Right ventricle myocardium inferior (tissue), 1 donor: ENCODE results near the gene ARID3C. TPM values are rescaled to one million over a fixed set of nuclear protein-coding genes. Genes with fewer than 3 reads are reported as not detected.
A peak's percentile ranks its signal among the peaks of the same experiment; 100 is the strongest.

Experiments used
- ATAC-seq: fragments of 200-7000 bp; cut with Tn5 transposase; one replicate; pipeline ENCODE4 v1.9.1; 2020; ENCODE audit warnings: mild to moderate bottlenecking, moderate library complexity
- DNase-seq: peaks from one replicate; pipeline ENCODE4 v3.0.0; 2021; ENCODE audit errors: missing footprints
- intact Hi-C: fragments of 100-400 bp; cut with DNase I; formaldehyde crosslinking; loops from one replicate; pipeline ENCODE4 v1.11.0; 2022
- total RNA-seq: library from RNA; stranded (reverse); fragmentation: NEBNext Ultra II Directional; extraction: Animal tissue kit (Norgen Biotek cat#: 25700); gene quantifications from one replicate; pipeline ENCODE4 v1.2.1, GENCODE V29; 2021
- donor health status: DM: no; HTN: yes; CAD: no; lungs with severe emphysema.

ARID3C gene
- total RNA-seq, 1 donor from 2014 or later = not detected

GRCh38 chr9:34634551-34635248 lies 5.8 kb upstream of the ARID3C start:
- ATAC-seq (no peak), DNase-seq (peak; percentile 13)
- intact Hi-C loops = loop anchor here (1.0 kb wide), 1 partner anchor 22 kb away; the partner anchor contains the start of gene RPP25L

- peak; percentile 73 for DNase-seq
- intact Hi-C loops = loop anchor here (1.0 kb wide), 1 partner anchor 22 kb away; the partner anchor contains the start of gene RPP25L
- peak; percentile 37 for ATAC-seq
Observed at GRCh38 chr9:34633851-34634550, 5.1 kb upstream of the ARID3C start.

GRCh38 chr9:34633166-34633565 lies 4.3 kb upstream of the ARID3C start:
- intact Hi-C loops = no loop called here
- DNase-seq = peak; percentile 20

GRCh38 chr9:34630402-34631154 lies 1.7 kb upstream of the ARID3C start:
- ATAC-seq (no peak), DNase-seq (peak; percentile 15)
- intact Hi-C loops = no loop called here

More at GRCh38 chr9:34633166-34633565, 4.3 kb upstream of the ARID3C start:
- no peak for ATAC-seq

- no peak for DNase-seq
- ATAC-seq = no peak
- intact Hi-C loops = no loop called here
Observed at GRCh38 chr9:34629491-34629808, 584 bp upstream of the ARID3C start.

GRCh38 chr9:34627716-34628655 lies 880 bp downstream of the ARID3C start:
- intact Hi-C loops = no loop called here
- peak; percentile 20 for DNase-seq
- ATAC-seq = no peak

GRCh38 chr9:34625186-34625486 lies 3.7 kb downstream of the ARID3C start:
- intact Hi-C loops = no loop called here
- DNase-seq (peak; percentile 6), ATAC-seq (no peak)

GRCh38 chr9:34624475-34625185 lies 4.2 kb downstream of the ARID3C start:
- intact Hi-C loops = no loop called here
- DNase-seq = peak; percentile 31
- no peak for ATAC-seq

GRCh38 chr9:34623374-34624235 lies 5.3 kb downstream of the ARID3C start:
- DNase-seq (peak; percentile 41), ATAC-seq (no peak)
- intact Hi-C loops = no loop called here

- DNase-seq (peak; percentile 97), ATAC-seq (peak; percentile 96)
- intact Hi-C loops = no loop called here
Observed at GRCh38 chr9:34620061-34620994, 8.5 kb downstream of the ARID3C start, which contains the start of gene DCTN3. DCTN3 (minus strand) TSS chr9:34620495; CDS start chr9:34620464, 31 bp downstream.

- intact Hi-C loops = loop anchor here (10.0 kb wide), 1 partner anchor 490 kb away; the partner anchor contains the start of gene DCAF12
- DNase-seq = no peak
- ATAC-seq = no peak
Observed at GRCh38 chr9:34615132-34615531, 13.7 kb downstream of the ARID3C start.

GRCh38 chr9:34612788-34613390 lies 16.0 kb downstream of the ARID3C start:
- intact Hi-C loops = loop anchor here (1.0 to 10.0 kb wide), 2 partner anchors 21 to 488 kb away; partner anchors contain the start of gene DCAF12
- peak; percentile 86 for DNase-seq
- peak; percentile 70 for ATAC-seq

GRCh38 chr9:34611811-34612787 lies 16.8 kb downstream of the ARID3C start, which contains the start of gene RPP25L:
RPP25L (minus strand) TSS chr9:34612097; CDS start chr9:34611296, 801 bp downstream.
- intact Hi-C loops = loop anchor here (1.0 to 10.0 kb wide), 2 partner anchors 22 to 487 kb away; partner anchors contain the start of gene DCAF12
- peak; percentile 95 for ATAC-seq

GRCh38 chr9:34611251-34611810 lies 17.5 kb downstream of the ARID3C start:
- intact Hi-C loops = loop anchor here (10.0 kb wide), 1 partner anchor 487 kb away; the partner anchor contains the start of gene DCAF12
- ATAC-seq = peak; percentile 10
- no peak for DNase-seq

More at GRCh38 chr9:34611811-34612787, 16.8 kb downstream of the ARID3C start, which contains the start of gene RPP25L:
- DNase-seq = peak; percentile 95
